DOHH2 (cell line): Measurements from ENCODE around the gene COX6A2.

Experiments used
- H3F3A ChIP-seq: fragments of 200-600 bp; sonication (generic), shearing (Covaris generic); 2 replicates; pipeline ENCODE4 v1.6.0; 2016; ENCODE audit warnings: antibody characterized with exemption, mild to moderate bottlenecking; ENCODE audit not compliant: control insufficient read depth, insufficient read depth
- H3K27ac ChIP-seq: fragments of 200-600 bp; sonication (generic); 2 replicates; pipeline ENCODE4 v1.5.1; 2014; ENCODE audit warnings: low read depth, mild to moderate bottlenecking, low read length, moderate library complexity
- H3K27me3 ChIP-seq: fragments of 200-600 bp; sonication (generic); 2 replicates; pipeline ENCODE4 v1.6.1; 2014; ENCODE audit warnings: mild to moderate bottlenecking, low read length, mixed read lengths; ENCODE audit not compliant: control insufficient read depth
- H3K36me3 ChIP-seq: fragments of 200-600 bp; sonication (generic); 2 replicates; pipeline ENCODE4 v1.6.1; 2014; ENCODE audit warnings: mild to moderate bottlenecking, low read length, moderate library complexity, mixed read lengths; ENCODE audit not compliant: control insufficient read depth
- H3K4me1 ChIP-seq: fragments of 200-600 bp; sonication (generic); 2 replicates; pipeline ENCODE4 v1.6.1; 2014; ENCODE audit warnings: mild to moderate bottlenecking, low read length, mixed read lengths; ENCODE audit not compliant: control insufficient read depth
- H3K4me2 ChIP-seq: fragments of 200-600 bp; sonication (generic); 2 replicates; pipeline ENCODE4 v1.6.0; 2014; ENCODE audit warnings: mild to moderate bottlenecking, low read length, moderate library complexity
- H3K4me3 ChIP-seq: fragments of 200-600 bp; sonication (generic); 2 replicates; pipeline ENCODE4 v1.5.1; 2014; ENCODE audit warnings: mild to moderate bottlenecking, low read length, mixed read lengths
- H3K79me2 ChIP-seq: fragments of 200-600 bp; sonication (generic); 2 replicates; pipeline ENCODE4 v1.6.1; 2014; ENCODE audit warnings: mild to moderate bottlenecking, low read length, mixed read lengths; ENCODE audit not compliant: control insufficient read depth
- H3K9me2 ChIP-seq: fragments of 200-600 bp; sonication (generic); replicated peaks from 2 replicates; pipeline ENCODE4 v1.6.1; 2014; ENCODE audit warnings: mild to moderate bottlenecking, low read length, mixed read lengths; ENCODE audit not compliant: control insufficient read depth
- H3K9me3 ChIP-seq: fragments of 200-600 bp; sonication (generic); 2 replicates; pipeline ENCODE4 v1.6.1; 2014; ENCODE audit warnings: antibody characterized with exemption, low read length, mixed read lengths; ENCODE audit not compliant: control insufficient read depth, insufficient read depth
- H4K20me1 ChIP-seq: fragments of 200-600 bp; sonication (generic); 2 replicates; pipeline ENCODE4 v1.6.0; 2014; ENCODE audit warnings: low read depth, mild to moderate bottlenecking, antibody characterized with exemption, low read length, moderate library complexity; ENCODE audit not compliant: control insufficient read depth, insufficient read depth
- CTCF ChIP-seq: fragments of 200-600 bp; sonication (generic); IDR thresholded peaks from one replicate; pipeline ENCODE4 v1.5.1; 2014; ENCODE audit warnings: antibody characterized with exemption, mild to moderate bottlenecking, low read depth, low read length; ENCODE audit not compliant: poor library complexity, severe bottlenecking
- EZH2phosphoT487 ChIP-seq: fragments of 200-600 bp; sonication (generic); IDR thresholded peaks from 2 replicates; pipeline ENCODE4 v1.6.1; 2017; ENCODE audit warnings: borderline replicate concordance, mild to moderate bottlenecking, antibody characterized with exemption, low read length, moderate library complexity, mixed read lengths

The COX6A2 gene

DNA sequence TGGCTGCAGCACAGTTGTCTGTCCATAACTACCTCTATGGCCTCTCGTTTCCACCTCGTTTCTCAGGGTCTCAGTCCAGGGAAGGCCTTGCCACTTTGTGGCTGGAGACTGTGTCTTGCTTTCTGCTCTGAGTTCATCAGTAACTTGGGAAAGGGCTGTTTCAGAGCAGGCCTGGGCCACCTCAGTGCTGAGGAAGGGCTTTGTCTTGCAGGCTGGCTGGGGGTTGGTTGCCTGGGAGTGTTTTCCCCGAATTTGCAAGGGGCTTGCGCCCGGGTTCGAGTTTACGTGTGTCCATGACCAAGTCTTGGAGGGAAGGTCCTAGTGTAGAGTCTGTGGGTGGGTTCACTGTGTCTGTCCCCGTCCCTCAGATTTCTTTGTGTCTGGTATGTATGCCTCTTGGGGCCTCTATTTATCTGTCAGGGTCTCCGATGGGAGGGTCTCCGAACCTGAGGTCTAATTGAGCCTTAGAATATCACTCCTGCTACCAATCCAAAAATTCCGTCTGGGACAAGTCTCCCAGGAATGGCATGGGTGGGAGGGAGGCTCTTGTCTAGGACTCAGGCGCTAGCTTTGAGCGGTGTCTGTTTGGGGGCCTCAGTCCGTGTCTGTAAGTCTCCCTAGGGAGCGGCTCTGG, 43.2 kb upstream of the COX6A2 start:
- Histone ChIP-seq H4K20me1 (no peaks in the 10 kb centered on the region), H3K9me2 (no peaks in the 10 kb centered on the region), H3K27me3 (no peaks in the 10 kb centered on the region), H3K4me3 (no peak overlapping the region), H3K27ac (no peak overlapping the region), H3K36me3 (no peaks in the 10 kb centered on the region), H3K4me2 (no peak overlapping the region), H3K9me3 (no peaks in the 10 kb centered on the region), H3K4me1 (peaks cover 10% of the 10 kb centered on the region), H3K79me2 (no peaks in the 10 kb centered on the region), H3F3A (no peaks in the 10 kb centered on the region)
- TF ChIP-seq CTCF, result no peak
- no peak for TF ChIP-seq EZH2phosphoT487

DNA sequence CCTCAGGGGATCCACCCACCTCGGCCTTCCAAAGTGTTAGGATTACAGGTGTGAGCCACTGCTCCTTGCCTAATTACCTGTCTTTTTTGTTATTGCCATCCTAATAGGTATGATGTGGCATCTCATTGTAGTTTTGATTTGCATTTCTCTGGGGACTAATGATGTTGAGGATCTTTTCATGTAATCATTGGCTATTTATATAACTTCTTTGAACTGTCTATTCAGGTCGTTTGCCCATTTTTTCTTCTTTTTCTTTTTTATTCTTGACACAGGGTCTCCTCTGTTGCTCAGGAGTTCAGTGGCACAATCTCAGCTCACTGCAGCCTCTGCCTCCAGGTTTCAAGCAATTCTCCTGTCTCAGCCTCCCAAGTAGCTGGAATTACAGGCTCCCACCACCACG, 42.5 kb upstream of the COX6A2 start:
- Histone ChIP-seq H3K79me2 (no peaks in the 10 kb centered on the region), H3K4me3 (no peak overlapping the region), H4K20me1 (no peaks in the 10 kb centered on the region), H3F3A (no peaks in the 10 kb centered on the region), H3K4me1 (peaks cover 10% of the 10 kb centered on the region), H3K4me2 (no peak overlapping the region), H3K27me3 (no peaks in the 10 kb centered on the region), H3K36me3 (no peaks in the 10 kb centered on the region), H3K9me3 (no peaks in the 10 kb centered on the region), H3K9me2 (no peaks in the 10 kb centered on the region), H3K27ac (no peak overlapping the region)
- TF ChIP-seq CTCF (no peak), EZH2phosphoT487 (no peak)

GRCh38 chr16:31467858-31468257, 39.7 kb upstream of the COX6A2 start:
- no peak overlapping the region for H3K4me3 ChIP-seq
- H3K4me2 ChIP-seq, result no peak overlapping the region
- no peaks in the 10 kb centered on the region for H3K27me3 ChIP-seq
- no peaks in the 10 kb centered on the region for H3K79me2 ChIP-seq
- H3K9me3 ChIP-seq, result no peaks in the 10 kb centered on the region
- no peaks in the 10 kb centered on the region for H3F3A ChIP-seq
- H3K36me3 ChIP-seq, result no peaks in the 10 kb centered on the region
- H4K20me1 ChIP-seq, result no peaks in the 10 kb centered on the region
- no peaks in the 10 kb centered on the region for H3K9me2 ChIP-seq
- TF ChIP-seq CTCF (no peak), EZH2phosphoT487 (no peak)
- H3K27ac ChIP-seq, result no peak overlapping the region
- H3K4me1 ChIP-seq, result peaks cover 10% of the 10 kb centered on the region
